GM21515 (cell line): Measurements from ENCODE around the gene CORO2A.
"Not testable (repeated sequence)": the region's sequence is repeated elsewhere in the genome, so short reads cannot be mapped to it uniquely, and the experiment has no call there.

Experiments
- ATAC-seq: cut with Tn5 transposase; IDR thresholded peaks from one replicate; pipeline ENCODE4 v1.9.1; 2021; ENCODE audit not compliant: unreplicated experiment

Gene CORO2A

DNA sequence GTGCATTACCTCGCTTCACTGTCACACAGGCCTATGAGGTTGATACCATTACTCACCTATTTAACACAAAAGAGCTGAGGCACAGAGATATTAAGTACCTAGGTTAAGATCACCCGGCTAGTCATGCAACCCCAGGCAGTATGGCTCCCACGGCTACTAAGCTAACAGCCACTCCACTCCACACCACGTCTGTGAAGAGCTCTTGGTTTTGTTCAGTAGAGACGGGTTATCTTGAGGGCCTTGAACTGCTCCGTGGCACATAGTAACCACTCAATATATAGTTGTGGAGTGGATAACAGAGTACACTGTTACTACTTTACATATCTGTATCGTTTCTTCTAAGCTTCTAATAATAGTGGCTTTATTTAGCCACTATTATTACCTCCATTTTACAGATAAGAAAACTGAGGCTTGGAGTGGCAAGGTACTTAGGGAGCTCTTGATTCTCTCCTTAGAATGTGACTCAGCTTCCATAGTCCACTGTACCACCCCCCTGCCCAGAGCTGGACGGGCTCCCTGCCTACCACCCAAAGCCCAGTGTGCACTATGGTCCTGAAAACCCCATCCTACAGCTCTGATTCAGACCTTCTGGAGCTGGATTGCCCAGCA is 1.0 kb upstream of the CORO2A start:
- peak; percentile 6 for ATAC-seq

DNA sequence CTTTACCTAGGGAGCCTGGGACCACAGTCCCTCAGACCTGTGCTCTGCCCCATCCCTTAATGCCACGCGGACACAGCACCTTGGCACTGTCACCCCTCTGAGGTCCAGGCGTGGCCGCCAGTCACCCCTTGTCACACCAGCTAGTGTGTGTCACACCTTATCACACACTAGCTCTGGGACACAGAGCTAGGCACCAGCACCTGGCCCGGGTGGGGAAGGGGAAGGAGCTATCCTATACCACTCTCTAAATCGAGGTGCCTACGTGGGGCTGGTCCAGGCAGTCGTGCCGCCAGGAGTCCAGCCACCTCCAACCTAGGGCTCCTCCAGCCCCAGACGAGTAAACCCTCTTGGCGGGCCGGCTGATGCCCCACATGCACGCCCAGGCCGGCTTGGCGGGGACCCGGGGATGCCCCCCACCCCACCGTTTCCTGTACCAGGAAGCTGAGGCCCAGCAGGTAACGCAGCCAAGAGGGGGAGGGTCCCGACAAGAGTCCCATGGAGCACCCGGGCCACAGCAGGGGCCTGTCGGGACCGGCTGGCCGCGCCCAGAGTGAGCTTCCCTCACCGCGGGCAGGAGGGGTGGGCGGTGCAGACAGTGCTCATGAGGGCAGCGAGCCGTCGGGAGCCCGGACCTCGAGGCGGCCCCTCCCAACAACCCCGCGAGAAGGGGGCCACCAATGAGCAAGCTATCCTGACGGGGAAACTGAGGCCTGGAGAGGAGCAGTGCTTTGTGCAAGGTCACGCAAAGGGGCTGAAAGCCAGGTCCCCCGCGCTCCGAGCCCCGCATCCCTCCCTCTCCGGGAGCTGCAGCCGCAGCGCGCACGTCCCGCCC is 550 bp downstream of the CORO2A start:
- no peak for ATAC-seq

DNA sequence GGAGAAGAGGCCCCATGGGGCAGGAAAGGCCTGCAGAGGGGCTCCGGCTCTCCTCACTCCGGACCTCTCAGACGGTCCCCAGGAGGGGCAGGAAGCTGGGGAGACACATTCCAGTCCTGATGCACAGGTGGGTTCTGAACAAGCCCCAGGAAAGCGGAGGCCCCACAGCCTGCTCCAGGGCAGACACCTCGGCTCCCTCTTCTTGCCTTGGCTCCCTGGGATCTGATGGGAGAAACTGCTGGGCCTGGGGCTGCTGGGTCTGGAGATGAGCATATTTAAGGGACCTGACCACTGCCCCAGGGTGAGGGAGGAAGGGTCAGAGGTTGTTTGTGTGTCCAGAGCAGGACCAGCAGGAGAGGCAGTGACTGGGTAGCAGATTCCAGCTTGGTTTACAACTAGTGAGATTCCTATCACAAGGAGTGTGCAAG is 1.2 kb downstream of the CORO2A start:
- ATAC-seq: no peak

DNA sequence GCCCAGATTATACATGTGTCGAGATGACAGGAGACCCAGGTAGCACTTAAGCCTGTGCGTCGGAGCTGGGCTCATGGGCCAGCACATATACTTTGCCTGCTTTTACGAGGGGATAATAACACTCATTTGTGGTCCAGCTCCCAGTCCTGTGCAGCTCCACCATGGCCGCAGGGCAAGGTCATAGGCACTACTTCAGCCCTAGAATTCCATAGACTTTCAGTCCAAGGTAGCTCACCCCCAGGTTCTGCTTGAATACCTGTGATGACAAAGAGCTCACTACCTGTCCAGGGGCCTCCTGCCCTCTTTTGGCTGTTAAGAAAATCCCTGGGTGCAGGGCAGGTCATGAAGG is 1.7 kb downstream of the CORO2A start:
- no peak for ATAC-seq

DNA sequence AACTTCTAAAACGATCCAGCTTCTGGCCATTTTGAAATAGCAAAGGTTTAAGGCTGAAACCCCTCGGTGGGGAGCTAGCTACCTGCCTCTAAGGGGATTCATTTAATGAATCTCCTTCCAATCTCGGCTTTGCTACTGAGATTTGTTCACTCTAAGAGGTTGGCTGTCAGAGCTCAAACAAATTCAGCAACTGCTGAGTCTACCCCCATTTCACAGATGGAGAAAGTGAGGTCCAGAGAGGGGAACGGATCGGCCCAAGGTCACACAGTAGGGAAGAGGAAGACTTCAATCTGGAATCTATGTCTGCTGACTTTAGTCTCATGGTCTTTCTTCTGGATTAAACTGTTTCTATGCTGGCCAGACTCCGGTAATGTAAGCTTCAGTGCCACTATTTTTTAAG is 3.0 kb downstream of the CORO2A start:
- ATAC-seq: no peak

DNA sequence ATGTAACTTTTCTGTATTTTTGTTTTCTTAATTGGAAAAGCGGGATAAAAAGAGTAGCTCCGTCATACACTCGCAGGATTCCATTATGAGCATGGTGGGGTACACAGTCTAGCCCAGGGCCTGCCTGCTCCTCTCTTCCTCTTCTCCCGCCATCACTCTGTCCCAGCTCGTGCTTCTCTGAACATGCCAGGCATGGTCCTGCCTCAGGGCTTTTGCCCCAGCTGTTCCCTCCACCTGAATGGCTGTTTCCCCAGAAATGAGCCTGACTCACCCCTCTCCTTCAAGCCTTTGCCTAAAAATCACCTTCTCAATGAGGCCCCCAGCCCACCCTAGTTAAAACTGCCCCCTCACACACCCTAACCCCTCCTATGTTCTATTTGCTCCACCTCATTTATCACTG is 4.5 kb downstream of the CORO2A start:
- no peak for ATAC-seq

DNA sequence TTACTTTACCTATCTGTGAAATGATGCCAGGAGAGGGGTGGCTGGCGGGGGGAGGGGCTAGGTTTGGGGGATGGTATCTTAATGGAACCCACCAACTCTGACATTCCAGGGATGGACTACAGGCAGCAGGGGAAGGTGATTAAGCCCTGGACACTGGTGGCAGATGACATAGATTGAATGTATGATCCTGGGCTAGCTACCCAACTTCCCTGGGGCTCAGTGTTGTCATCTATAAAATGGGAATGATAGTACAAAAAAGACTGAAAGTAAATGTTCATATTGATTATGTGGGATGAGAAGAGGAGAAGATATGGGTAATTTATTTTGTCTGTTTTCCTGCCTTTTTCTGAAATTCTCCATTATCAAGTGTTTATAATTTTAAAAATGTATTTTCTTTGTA is 6.2 kb downstream of the CORO2A start:
- ATAC-seq: no peak

DNA sequence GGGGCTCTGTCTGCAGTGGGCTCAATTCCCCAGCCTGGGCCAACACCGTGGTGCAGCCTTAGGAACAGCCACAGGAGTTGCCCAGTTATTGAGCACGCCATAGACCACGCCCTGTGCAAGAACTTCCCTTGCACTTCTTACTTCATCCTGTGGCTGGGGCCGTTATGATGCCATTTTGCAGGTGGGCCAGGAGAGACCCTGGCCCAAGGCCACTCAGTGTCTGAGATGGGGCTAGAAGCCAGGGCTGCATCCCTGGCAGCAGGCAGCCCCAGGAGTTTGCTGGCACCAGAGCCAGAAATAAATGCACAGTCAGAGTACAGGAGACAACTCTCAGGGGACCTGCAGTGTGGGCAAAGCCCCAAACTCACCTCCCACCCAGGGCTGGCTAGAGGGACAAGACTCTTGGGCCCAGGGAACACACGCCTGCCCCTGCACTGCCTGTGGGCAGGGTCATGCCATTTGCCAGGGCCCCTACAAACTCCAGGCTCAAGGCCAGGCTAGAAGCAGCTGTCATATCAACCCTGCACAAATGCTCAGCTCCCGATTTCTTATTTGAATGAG is 6.7 kb downstream of the CORO2A start:
- ATAC-seq: no peak

DNA sequence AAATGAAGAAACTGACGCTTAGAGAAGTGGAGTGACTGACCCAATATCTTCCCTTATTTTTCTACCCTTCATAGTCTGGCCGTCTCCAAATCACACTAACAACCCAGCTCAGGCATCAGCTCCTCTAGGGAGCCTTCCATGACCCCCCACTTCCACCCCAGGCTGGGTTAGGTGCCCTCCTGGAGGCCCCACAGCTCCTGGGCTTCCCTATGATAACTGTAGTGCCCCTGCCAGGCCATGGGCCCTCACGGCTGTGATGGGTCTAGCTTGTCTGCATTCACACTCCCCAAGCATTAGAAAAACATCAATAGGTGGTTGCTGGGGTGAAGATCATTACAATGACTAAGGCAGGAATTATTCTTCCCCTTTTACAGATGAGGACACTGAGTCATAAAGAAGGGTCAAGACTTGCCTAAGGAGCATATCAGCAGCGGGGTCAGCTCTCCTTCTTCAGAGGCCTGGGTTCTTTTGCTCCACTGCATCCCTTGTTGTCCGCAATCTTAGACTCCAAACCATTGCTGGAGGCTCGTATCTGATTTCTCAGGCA is 7.3 kb downstream of the CORO2A start:
- no peak for ATAC-seq

DNA sequence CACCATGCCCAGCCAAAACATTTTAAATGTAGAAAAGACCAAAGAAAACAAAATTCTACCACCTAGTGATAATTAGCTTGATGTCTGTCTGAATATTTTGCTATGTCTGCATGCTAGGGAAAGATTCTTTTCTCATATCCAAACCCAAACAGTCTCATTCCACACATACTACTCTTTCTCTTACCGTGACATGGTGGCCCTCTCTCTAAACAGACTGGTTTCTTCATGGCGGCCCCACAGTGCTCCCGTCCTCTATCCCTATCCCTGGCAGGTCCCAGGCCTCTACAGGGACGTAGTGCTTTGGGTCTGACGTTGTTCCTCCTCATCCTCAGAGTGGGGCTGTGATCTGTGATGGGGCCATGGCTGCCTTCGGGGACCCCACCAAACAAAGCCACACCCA is 8.1 kb downstream of the CORO2A start:
- no peak for ATAC-seq

DNA sequence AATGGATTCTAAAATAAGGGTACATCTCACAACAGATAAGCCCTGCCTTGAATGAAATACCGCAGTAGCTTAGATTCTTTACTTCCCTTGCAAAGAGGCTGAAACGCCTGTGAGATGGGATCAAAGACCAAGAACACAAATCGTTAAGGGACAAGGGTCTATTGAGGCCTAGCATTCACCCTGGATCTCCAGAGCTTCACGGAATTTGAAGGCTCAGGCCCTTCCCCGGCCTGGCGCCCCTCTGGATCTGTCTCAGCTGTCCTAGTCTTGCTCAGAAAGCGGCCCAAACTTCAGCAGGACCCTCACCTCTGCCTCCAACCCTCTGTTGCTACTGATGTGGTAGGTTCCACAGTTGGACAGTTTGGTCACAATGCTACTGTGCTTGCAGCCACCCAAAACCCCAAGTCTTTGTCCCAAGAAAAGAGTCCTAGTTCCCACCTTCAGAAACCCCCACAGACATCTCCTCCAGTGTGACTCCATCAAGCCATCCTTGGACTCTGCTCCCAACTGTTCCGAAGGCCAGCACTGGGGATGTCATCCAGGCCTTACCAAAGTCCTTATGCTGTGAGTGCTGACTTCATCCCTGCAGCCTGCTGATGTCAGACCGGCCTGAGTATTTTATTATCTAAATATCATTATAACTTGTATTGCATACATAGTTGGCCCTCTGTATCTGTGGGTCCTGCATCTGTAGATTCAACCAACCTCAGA is 9.4 kb downstream of the CORO2A start:
- ATAC-seq: no peak

DNA sequence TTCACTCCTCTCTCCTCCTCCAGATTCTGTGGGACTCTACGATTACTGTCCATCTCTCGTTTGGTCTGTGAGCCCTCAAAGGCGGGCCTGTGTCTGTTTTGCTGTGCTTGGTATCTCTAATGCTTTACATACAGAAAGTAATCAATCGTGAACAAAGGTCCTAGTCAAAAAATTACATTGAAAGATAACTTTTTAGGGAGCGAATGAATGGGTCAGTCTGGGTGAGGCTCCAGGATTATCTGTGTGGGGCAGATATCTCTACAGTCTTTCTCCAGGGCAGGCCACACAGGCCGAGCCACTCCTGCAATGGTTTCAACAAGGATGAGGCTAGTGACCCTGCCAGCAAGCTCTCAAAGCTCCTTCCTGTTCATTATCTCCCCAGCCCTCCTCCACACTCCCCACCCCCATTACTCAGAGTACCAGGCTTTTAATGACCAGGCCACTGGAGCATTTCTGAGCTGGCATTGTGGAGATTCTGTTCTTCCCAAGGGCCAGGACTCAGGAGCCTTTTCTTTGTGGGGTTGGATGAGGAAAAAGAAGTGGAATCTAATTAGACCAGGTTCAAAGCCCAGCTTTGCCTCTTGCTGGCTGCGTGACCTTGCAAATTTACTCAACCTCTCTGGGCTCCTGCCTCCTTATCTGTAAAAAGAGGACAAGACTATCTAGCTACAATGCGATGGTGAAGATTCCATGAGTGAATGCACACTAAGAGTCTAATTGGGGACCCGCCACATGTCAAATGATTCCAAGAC is 10.2 kb downstream of the CORO2A start:
- no peak for ATAC-seq

DNA sequence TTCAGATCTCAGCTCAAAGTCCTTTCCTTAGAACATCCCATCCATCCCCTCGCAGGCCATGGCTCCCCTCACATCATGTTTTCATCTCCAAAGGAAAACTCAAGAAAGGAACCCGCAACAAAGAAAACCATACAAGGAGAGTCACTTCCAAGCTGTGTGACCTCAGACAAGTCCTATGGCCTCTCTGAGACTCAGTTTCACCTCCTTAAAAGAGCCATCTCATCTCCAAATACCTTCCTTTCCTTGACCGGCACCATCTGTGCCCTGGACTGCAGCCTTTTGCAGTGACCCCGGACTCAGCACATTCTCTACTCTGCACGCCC is 10.7 kb downstream of the CORO2A start:
- ATAC-seq: no peak

DNA sequence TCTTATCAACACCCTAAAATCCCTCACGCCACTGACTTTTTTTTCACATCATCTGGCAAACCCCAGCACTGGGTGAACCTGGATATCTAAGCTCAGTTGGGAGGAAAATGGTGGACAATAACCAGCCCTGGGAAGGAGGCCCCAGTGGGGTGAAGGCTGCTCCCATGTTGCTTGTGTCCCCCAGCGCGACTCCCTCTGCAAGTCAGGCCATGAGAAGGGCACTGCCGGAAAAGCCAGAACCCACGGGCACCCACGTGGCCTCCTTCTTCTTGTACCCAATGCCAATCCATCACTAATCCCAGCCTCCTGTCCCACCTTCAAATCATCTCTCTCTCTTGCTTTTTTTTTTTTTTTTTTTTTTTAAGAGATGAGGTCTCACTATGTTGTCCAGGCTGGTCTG is 11.4 kb downstream of the CORO2A start:
- ATAC-seq: no peak

DNA sequence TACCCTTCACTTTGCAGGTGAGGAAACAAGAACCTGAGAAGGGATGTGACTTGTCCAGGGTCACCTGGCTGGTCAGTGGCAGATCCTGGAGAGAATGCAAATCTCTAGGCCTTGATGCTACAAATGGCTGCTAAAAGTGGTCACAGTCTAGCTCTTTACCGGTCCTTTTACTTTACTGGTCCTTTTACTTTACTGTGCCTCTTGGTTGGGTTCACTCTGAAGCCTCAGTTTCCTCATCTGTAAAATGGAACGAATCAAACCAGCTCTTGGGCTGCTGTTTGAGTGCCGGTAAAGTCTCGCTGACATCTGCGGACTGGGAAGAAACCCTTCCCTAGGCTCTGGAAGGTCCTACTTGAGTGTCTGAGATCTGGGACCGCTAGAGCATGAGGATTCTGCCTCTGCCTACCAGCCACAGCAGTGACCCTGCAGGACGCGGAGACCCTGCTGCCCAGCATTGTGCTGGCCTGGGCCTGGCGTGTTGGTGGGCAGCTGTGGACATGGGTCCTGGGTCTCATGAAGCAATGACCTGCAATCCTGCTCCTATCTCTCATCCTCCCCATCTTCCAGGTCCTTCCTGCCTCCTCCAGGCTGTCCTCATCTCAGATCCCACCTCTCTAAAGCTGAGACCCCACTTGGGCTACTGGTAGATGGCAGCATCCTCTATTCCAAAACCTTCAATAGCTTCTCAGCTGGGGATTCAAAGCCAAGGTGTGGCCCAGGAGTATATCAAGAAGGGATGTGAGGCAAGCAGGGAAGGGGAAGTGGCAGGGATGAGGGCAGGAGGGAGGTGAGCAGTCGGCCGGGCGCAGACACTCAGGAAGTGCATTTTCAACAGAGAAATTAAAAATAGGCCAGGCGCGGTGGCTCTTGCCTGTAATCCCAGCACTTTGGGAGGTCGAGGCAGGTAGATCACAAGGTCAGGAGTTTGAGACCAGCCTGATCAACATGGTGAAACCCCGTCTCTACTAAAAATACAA is 13.3 kb downstream of the CORO2A start:
- ATAC-seq: no peak

DNA sequence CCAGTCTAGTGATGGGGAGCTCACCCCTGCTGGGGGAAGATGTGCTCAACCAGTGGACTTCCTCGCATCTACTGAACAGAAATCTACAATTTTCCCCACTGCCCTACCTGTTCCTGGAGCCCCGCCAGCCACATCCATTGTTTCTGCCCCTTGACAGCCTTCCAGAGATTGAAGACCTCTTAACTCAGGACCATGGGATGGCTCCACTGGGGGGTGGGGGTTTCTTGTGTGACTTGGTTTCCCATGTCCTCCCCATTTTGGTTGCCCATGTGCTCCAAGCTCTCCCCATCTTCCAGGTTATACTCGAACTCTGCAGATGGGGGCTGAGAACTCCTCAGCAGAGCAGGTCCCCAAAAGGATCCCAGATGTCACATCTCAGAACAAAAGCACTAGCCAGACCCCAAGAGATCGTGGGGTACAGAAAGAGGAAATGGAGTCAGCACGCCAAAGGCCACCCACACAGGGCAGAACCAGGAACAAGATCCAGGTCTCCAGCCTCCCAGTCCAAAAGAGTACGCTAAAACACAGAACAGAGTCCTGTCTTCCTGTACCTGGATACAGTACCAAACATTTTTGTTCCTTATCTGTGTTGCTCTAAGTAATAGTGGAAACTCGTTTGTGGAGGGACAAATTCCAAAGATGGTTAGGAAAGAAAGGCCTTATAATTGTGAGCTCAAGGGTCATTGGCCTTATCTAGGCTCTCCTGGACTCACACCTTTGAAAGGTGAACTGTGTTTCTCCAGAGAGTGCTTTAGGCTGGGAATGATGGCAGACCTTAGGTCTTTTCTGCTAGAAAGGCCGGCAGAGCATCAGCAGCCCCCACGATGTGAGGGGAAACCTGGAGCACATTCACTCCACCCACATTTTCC is 15.8 kb downstream of the CORO2A start:
- ATAC-seq: no peak

DNA sequence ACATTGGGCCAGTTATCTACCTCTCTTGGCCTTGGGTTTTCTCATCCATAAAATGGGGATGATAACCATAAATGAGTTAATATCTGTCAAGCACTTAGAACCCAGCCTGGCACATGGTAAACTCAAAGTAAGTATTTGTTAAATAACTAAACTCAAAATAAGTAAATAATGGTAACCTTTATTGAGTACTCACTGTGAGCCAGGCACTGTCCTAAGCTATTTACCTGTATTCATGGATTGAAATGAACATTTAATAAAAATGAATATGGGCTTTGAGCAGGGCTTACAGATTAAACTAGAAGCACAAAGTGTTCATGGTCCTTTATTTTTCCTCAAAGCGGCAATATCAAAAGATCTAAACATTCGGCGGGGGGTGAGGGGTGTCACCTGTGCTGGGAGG is 16.7 kb downstream of the CORO2A start:
- ATAC-seq: no peak

DNA sequence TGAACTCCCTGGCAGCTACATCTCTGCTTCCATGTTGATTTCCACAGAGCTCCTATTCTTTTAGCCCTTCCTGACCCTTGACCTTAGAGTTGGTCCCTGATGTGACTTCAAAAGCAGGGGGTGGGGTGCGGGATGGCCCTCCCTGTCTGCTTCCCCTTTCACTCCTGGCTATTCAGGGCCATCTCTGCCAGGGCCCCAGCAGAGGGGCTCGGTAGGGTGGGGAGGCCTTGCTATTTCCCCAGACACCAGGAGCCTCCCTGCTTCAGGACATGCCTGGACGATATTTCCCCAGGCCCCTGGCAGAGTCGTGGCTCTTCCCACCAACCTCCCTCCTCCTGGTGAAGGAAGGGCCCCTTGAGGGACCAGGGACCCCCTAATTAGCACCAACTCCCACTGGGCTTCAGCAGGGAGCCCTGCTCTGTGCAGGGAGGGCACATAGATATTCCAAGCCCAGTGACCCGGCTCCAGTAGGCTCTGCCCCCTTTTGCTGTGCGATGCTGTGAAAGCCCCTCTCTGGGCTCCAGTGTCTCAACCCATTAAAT is 17.3 kb downstream of the CORO2A start:
- ATAC-seq: no peak

DNA sequence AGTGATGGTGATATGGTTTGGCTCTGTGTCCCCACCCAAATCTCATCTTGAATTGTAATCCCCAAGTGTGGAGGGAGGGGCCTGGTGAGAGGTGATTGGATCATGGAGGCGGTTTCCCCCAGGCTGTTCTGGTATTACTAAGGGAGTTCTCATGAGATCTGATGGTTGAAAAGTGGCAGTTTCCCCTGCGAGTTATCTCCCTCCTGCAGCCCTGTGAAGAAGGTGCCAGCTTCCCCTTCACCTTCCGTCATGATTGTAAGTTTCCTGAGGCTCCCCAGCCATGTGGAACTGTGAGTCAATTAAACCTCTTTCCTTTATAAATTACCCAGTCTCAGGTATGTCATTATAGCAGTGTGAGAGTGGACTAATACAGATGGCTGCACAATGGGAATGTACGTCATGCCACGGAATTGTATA is 17.9 kb downstream of the CORO2A start:
- not testable (repeated sequence) for ATAC-seq
